ENCODE results near the gene ENO1. TPM values are rescaled to one million over a fixed set of nuclear protein-coding genes. Genes with fewer than 3 reads are reported as not detected.

ENO1 gene
- total RNA-seq, 1 donor from 2014 or later = 1,269 TPM

GRCh38 chr1:8915446-8915845 is 37.0 kb upstream of the ENO1 start:
- peak overlapping the region; percentile 9 for H3K27ac Mint-ChIP-seq (ENCODE audit: unreplicated experiment)
- TF ChIP-seq CTCF (conservative IDR thresholded peaks at IDR 0.05) = no peak
- H3K4me1 Mint-ChIP-seq = peaks cover 25% of the 10 kb centered on the region
- peaks cover 6% of the 10 kb centered on the region for H3K36me3 Mint-ChIP-seq (ENCODE audit: low read depth)
- peaks cover under 1% of the 10 kb centered on the region for H3K9me3 Mint-ChIP-seq
- DNase-seq (ENCODE audit: low read depth, low spot score) = no peak
- peaks cover 2% of the 10 kb centered on the region for H3K27me3 Mint-ChIP-seq (ENCODE audit: low read depth)
- H3K4me3 Mint-ChIP-seq = no peak overlapping the region

DNA sequence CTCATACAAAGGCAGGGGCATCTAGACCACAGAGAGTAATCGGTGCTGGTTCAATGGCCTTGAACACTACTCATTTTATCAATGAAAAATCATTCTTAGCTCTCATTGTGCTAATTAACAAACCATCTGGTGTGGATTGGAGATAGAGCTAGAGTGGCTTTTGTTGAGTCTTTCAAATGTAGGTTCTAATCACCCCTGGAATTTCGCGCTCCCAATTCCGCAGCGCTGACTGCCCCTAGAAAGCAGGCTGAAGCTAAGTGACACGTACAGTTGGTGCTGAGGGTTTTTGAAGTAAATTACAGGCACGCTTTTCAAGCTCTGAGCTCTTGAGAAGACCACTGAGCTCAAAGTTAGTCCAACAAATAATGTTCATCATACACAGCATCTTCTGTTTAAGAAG is 36.0 kb upstream of the ENO1 start:
- Mint-ChIP-seq H3K9me3 (peaks cover 4% of the 10 kb centered on the region), H3K4me1 (peaks cover 25% of the 10 kb centered on the region), H3K27me3 (ENCODE audit: low read depth) (peaks cover 2% of the 10 kb centered on the region), H3K36me3 (ENCODE audit: low read depth) (peaks cover 11% of the 10 kb centered on the region), H3K27ac (ENCODE audit: unreplicated experiment) (no peak overlapping the region), H3K4me3 (no peak overlapping the region)
- no peak for DNase-seq (ENCODE audit: low read depth, low spot score)
- no peak for TF ChIP-seq CTCF (conservative IDR thresholded peaks at IDR 0.05)

DNA sequence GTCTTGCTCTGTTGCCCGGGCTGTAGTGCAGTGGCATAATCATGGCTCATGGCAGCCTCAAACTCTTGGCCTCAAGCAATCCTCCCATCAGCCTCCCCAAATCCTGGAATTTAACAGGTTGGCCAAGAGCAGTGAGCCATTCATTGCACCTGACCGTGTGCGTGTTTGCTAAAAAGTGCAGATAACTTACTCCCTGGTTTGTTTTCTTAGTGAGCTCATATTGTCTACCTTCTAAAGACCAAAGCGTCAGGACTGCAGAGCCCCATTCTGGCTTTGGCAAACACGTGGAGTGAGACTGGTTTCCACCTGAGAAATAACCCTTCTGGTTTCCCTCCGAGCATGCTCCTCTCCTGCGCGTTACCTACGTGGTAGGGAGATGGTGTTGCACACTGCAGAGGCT is 35.0 kb upstream of the ENO1 start:
- H3K9me3 Mint-ChIP-seq = peaks cover 4% of the 10 kb centered on the region
- no peak for TF ChIP-seq CTCF (conservative IDR thresholded peaks at IDR 0.05)
- H3K27ac Mint-ChIP-seq (ENCODE audit: unreplicated experiment) = no peak overlapping the region
- H3K4me3 Mint-ChIP-seq = no peak overlapping the region
- no peak for DNase-seq (ENCODE audit: low read depth, low spot score)
- H3K27me3 Mint-ChIP-seq (ENCODE audit: low read depth) = peaks cover 2% of the 10 kb centered on the region
- peaks cover 32% of the 10 kb centered on the region for H3K4me1 Mint-ChIP-seq
- peaks cover 11% of the 10 kb centered on the region for H3K36me3 Mint-ChIP-seq (ENCODE audit: low read depth)

DNA sequence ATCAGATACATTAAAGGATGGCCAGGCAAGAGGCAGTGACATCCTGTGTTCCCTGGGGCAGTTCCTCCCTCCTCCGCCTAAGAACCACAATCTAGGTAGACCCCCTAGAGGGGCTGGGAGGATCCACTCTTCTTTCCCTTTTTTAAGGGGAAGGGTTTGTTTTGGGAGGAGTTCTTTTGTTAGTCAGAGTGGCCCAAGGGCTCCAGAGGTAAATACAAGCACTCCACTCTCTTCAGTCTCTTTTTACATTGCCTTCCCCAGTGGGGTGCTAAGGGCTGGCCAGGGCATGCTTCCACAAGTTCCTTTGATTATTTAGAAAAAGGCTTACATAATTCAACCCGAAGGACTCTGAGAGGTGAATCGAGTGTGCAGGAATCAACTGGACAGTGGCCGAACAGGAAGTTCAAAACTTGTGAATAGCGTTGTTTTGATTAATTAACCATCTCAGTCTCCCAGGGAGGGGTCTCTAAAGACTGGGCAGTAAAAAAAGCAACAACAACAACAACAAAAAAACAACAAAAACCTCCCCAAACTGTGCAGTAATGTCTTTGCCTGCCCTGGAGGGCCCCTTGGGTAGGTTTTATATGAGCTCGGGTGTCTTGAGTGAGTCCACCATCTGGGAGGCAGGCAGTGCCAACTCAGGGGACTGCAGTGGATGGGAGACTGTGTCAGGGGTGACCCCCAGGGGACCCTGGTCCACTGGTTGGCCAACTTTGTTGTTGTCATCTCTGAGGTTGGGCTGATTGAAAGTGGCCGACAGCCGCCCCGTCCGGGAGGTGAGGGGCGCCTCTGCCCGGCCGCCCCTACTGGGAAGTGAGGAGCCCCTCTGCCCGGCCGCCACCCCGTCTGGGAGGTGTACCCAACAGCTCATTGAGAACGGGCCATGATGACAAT is 33.2 kb upstream of the ENO1 start:
- peaks cover 4% of the 10 kb centered on the region for H3K9me3 Mint-ChIP-seq
- no peak overlapping the region for H3K4me3 Mint-ChIP-seq
- H3K27ac Mint-ChIP-seq (ENCODE audit: unreplicated experiment) = no peak overlapping the region
- no peak for TF ChIP-seq CTCF (conservative IDR thresholded peaks at IDR 0.05)
- DNase-seq (ENCODE audit: low read depth, low spot score) = no peak
- H3K27me3 Mint-ChIP-seq (ENCODE audit: low read depth) = peaks cover 2% of the 10 kb centered on the region
- peaks cover 36% of the 10 kb centered on the region for H3K4me1 Mint-ChIP-seq
- peaks cover 11% of the 10 kb centered on the region for H3K36me3 Mint-ChIP-seq (ENCODE audit: low read depth)

DNA sequence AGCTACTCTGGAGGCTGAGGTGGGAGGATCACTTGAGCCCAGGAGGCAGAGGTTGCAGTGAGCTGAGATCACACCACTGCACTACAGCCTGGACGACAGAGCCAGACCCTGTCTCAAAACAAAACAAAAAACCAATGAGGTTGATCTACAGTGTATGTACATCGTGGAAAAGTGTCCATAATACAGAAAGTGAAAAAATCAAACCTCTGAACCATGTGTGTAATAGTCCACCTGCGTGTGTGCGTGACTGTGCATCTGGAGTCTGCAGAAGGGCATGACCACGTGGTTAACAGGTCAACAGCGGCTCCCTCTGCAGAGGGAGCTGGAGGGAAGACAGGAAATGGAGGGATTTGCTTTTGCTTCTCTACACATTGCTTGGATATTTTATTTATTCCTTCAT is 32.4 kb upstream of the ENO1 start:
- Mint-ChIP-seq H3K27me3 (ENCODE audit: low read depth) (peaks cover 2% of the 10 kb centered on the region), H3K9me3 (peaks cover 4% of the 10 kb centered on the region), H3K4me1 (peaks cover 33% of the 10 kb centered on the region), H3K36me3 (ENCODE audit: low read depth) (peaks cover 11% of the 10 kb centered on the region), H3K27ac (ENCODE audit: unreplicated experiment) (no peak overlapping the region), H3K4me3 (no peak overlapping the region)
- DNase-seq (ENCODE audit: low read depth, low spot score) = no peak
- no peak for TF ChIP-seq CTCF (conservative IDR thresholded peaks at IDR 0.05)

All from neural crest cell (in vitro differentiated cells).